HEK293 (cell line): ENCODE results near the gene FEV.

Experiments used
- CTCF ChIA-PET: fragments of 350-600 bp; formaldehyde crosslinking; extraction: SDS; loops from one replicate; lab custom pipeline; 2021; ENCODE audit warnings: antibody characterized with exemption; lab: Yijun Ruan, JAX
- POLR2A ChIA-PET: fragments of 300-600 bp; formaldehyde crosslinking; extraction: SDS; loops from one replicate; lab custom pipeline; 2020; ENCODE audit warnings: antibody characterized with exemption, inconsistent platforms; lab: Yijun Ruan, JAX
- H3K27ac ChIP-seq: fragments of 200-500 bp; sonication (Bioruptor generic); 2 replicates; pipeline ENCODE4 v1.5.1; 2014; ENCODE audit warnings: low read depth, low read length, control low read depth, inconsistent platforms; ENCODE audit errors: extremely low read depth
- H3K36me3 ChIP-seq, 2 experiments: fragments of 200-500 bp in 1 of 2; sonication (Bioruptor generic) in 1 of 2; 1 replicate in 1 of 2; 2 replicates in 1 of 2; pipeline ENCODE4 v1.5.1; 2014 to 2017; ENCODE audit warnings: inconsistent platforms in 2 of 2, low read length in 2 of 2; ENCODE audit not compliant: control insufficient read depth in 2 of 2, insufficient read depth in 1 of 2
- H3K4me1 ChIP-seq: fragments of 200-500 bp; sonication (Bioruptor generic); 2 replicates; pipeline ENCODE4 v1.5.1; 2014; ENCODE audit warnings: mild to moderate bottlenecking, low read length, inconsistent platforms; ENCODE audit not compliant: control insufficient read depth, insufficient read depth
- H3K4me3 ChIP-seq: 2 replicates; pipeline ENCODE4 v1.5.1; 2011; ENCODE audit warnings: low read depth, mild to moderate bottlenecking, control low read depth, low read length, moderate library complexity
- H3K9me3 ChIP-seq: fragments of 200-500 bp; sonication (Bioruptor generic); 2 replicates; pipeline ENCODE4 v1.5.1; 2014; ENCODE audit warnings: low read depth, low read length, inconsistent platforms; ENCODE audit not compliant: control insufficient read depth, insufficient read depth
- HOXD13 ChIP-seq: sonication (generic); formaldehyde crosslinking; IDR thresholded peaks from 2 replicates; pipeline ENCODE4 v1.8.0; 2022; ENCODE audit warnings: missing genetic modification reagents, borderline replicate concordance
- KLF10 ChIP-seq: fragments of 450-650 bp; IDR thresholded peaks from 2 replicates; pipeline ENCODE4 v1.5.1; 2018; ENCODE audit warnings: missing biosample characterization, mild to moderate bottlenecking, missing genetic modification characterization
- MEIS1 ChIP-seq: sonication (generic); formaldehyde crosslinking; IDR thresholded peaks from 2 replicates; pipeline ENCODE4 v1.8.1; 2022; ENCODE audit warnings: missing genetic modification reagents, mild to moderate bottlenecking, borderline replicate concordance
- TRIM28 ChIP-seq: IDR thresholded peaks from 2 replicates; pipeline ENCODE4 v1.6.1; 2011; ENCODE audit warnings: low read length, control low read depth, borderline replicate concordance
- ZBTB17 ChIP-seq: fragments of 450-650 bp; formaldehyde crosslinking; IDR thresholded peaks from 2 replicates; pipeline ENCODE4 v1.5.1; 2016; ENCODE audit warnings: missing biosample characterization, missing genetic modification characterization
- ZFP3 ChIP-seq: fragments of 450-650 bp; formaldehyde crosslinking; IDR thresholded peaks from 2 replicates; pipeline ENCODE4 v1.5.1; 2016; ENCODE audit warnings: low read depth, missing biosample characterization, missing genetic modification characterization
- ZNF174 ChIP-seq: fragments of 450-650 bp; formaldehyde crosslinking; IDR thresholded peaks from 2 replicates; pipeline ENCODE4 v1.5.0; 2017; ENCODE audit warnings: missing biosample characterization, mild to moderate bottlenecking, missing genetic modification characterization
- ZNF18 ChIP-seq: fragments of 450-650 bp; formaldehyde crosslinking; IDR thresholded peaks from 2 replicates; pipeline ENCODE4 v1.5.1; 2016; ENCODE audit warnings: missing biosample characterization, missing genetic modification characterization
- ZNF311 ChIP-seq: fragments of 450-650 bp; formaldehyde crosslinking; IDR thresholded peaks from 2 replicates; pipeline ENCODE4 v1.5.1; 2017; ENCODE audit warnings: missing biosample characterization, missing genetic modification characterization, borderline replicate concordance
- ZNF335 ChIP-seq: fragments of 450-650 bp; formaldehyde crosslinking; conservative IDR thresholded peaks from 2 replicates; pipeline ENCODE4 v1.5.1; 2016; ENCODE audit warnings: missing biosample characterization, missing genetic modification characterization
- ZNF366 ChIP-seq: fragments of 450-650 bp; formaldehyde crosslinking; conservative IDR thresholded peaks from 2 replicates; pipeline ENCODE4 v1.5.1; 2016; ENCODE audit warnings: missing biosample characterization, missing genetic modification characterization
- ZNF404 ChIP-seq: fragments of 450-650 bp; formaldehyde crosslinking; IDR thresholded peaks from 2 replicates; pipeline ENCODE4 v1.5.1; 2017; ENCODE audit warnings: missing biosample characterization, missing genetic modification characterization
- ZNF518A ChIP-seq: fragments of 450-650 bp; formaldehyde crosslinking; conservative IDR thresholded peaks from 2 replicates; pipeline ENCODE4 v1.5.1; 2016; ENCODE audit warnings: low read depth, missing biosample characterization, missing genetic modification characterization
- ZNF596 ChIP-seq: fragments of 450-650 bp; IDR thresholded peaks from 2 replicates; pipeline ENCODE4 v1.5.0; 2018; ENCODE audit warnings: missing biosample characterization, mild to moderate bottlenecking, missing genetic modification characterization, moderate library complexity
- ZNF707 ChIP-seq: fragments of 450-650 bp; formaldehyde crosslinking; IDR thresholded peaks from 2 replicates; pipeline ENCODE4 v1.5.1; 2016; ENCODE audit warnings: missing biosample characterization, missing genetic modification characterization
- TF ChIP-seq, protein P1 (sequence below): fragments of 450-650 bp; formaldehyde crosslinking; IDR thresholded peaks from 2 replicates; pipeline ENCODE4 v1.5.1; 2016; ENCODE audit warnings: missing biosample characterization, missing genetic modification characterization
- TF ChIP-seq, protein P2 (sequence below): IDR thresholded peaks from 2 replicates; pipeline ENCODE4 v1.6.1; 2011; ENCODE audit warnings: mild to moderate bottlenecking, low read depth, low read length, borderline replicate concordance

FEV gene

DNA sequence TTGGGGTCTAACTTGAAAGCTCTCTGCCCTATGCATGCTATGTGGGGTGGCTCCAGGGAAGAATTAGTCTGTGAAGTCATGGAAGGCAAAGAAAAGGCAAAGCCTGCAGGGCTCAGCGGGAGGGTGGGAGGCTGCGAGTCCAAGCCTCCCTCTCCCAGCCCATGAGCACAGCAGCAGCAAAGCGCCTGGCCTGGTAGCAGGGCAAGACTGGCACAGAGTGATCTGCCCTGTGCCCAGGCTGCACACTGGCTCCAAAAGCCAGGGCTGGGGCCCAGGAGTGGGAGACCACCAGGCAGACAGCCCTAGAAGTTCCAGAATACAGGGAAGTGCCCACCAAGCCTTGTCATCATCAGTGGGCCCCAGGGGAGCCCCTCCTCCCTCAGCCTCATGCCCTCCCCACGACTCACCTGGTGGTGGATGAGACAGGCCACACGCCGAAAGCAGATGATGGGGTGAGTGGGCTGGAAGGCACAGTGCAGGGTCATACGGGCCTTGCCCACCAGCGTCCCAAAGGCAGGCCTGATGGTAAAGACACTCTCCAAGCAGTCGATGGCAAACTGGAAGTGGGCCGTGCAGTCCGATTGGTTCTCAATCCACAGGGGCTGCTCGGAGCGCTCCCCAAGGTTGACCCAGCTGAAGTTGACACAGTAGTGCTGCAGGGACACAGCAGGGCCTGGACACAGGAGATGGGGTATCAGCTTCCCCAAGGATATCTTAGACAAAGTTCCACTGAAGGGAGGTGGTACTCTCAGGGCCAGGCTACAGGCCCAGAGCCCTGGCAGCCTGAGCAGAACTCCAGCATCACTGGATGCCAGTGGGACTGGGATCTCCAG, 44.2 kb upstream of the FEV start:
- TF ChIP-seq ZBTB17 (tag by site-specific recombination), result peak; percentile 43; the same call in 1 of the 2 replicates
- no peak for TF ChIP-seq ZFP3 (tag by site-specific recombination)
- TF ChIP-seq ZNF404, result no peak
- TF ChIP-seq ZNF707 (tag by site-specific recombination), result no peak
- TF ChIP-seq, protein P1, sequence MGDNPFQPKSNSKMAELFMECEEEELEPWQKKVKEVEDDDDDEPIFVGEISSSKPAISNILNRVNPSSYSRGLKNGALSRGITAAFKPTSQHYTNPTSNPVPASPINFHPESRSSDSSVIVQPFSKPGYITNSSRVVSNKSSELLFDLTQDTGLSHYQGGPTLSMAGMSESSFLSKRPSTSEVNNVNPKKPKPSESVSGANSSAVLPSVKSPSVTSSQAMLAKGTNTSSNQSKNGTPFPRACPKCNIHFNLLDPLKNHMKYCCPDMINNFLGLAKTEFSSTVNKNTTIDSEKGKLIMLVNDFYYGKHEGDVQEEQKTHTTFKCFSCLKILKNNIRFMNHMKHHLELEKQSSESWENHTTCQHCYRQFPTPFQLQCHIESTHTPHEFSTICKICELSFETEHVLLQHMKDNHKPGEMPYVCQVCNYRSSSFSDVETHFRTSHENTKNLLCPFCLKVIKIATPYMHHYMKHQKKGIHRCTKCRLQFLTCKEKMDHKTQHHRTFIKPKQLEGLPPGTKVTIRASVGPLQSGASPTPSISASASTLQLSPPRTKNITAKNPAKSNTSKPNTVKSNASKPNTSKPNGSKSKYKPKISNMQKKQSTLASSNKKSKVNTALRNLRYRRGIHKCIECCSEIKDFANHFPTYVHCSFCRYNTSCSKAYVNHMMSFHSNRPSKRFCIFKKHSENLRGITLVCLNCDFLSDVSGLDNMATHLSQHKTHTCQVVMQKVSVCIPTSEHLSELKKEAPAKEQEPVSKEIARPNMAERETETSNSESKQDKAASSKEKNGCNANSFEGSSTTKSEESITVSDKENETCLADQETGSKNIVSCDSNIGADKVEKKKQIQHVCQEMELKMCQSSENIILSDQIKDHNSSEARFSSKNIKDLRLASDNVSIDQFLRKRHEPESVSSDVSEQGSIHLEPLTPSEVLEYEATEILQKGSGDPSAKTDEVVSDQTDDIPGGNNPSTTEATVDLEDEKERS, result no peak
- no peak for TF ChIP-seq HOXD13 (CRISPR knock-in tag)
- H3K9me3 ChIP-seq, result no peaks in the 10 kb centered on the region
- no peaks in the 10 kb centered on the region for H3K36me3 ChIP-seq
- no peaks in the 10 kb centered on the region for H3K4me1 ChIP-seq
- POLR2A ChIA-PET, result interaction anchor here (1.0 kb wide), 1 partner anchor 125 kb away, joined by 5 read pairs; no protein-coding TSS in a partner anchor
- no peak overlapping the region for H3K4me3 ChIP-seq
- H3K27ac ChIP-seq, result no peak overlapping the region
- CTCF ChIA-PET, result interaction anchor here (0.6 to 4.6 kb wide), 69 partner anchors 9 to 360 kb away, joined by 3 to 119 read pairs (median 4); partner anchors contain the start of gene CFAP65

DNA sequence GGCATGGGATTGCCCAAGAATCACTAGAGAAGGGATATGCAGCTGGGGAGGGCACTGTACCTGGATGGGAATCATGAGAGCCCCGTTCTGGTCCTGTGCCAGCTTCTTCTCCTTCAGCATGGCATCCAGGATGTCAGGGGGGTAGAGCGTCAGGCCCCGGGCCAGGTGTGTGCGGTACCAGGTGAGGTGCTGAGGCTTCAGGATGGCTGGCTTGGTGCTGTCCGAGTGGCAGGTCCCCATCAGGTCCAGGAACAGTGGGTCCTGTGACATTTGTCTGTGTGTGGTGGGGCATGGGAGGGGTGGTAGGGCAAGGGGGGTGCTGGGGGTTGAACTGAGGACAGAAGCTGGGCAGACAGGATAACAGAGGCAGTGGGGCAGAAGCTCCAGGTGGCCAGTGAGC, 43.2 kb upstream of the FEV start:
- TF ChIP-seq ZNF366 (tag by site-specific recombination) (no peak), ZNF311 (no peak), ZNF335 (no peak), MEIS1 (CRISPR knock-in tag) (no peak), ZNF18 (tag by site-specific recombination) (no peak)
- H3K4me3 ChIP-seq, result no peak overlapping the region
- H3K9me3 ChIP-seq, result no peaks in the 10 kb centered on the region
- no peak overlapping the region for H3K27ac ChIP-seq
- ChIA-PET POLR2A (no interaction called here), CTCF (interaction anchor here (0.6 to 4.6 kb wide), 9 partner anchors 14 to 146 kb away, joined by 3 to 119 read pairs (median 3); no protein-coding TSS in a partner anchor)
- no peaks in the 10 kb centered on the region for H3K36me3 ChIP-seq
- no peaks in the 10 kb centered on the region for H3K4me1 ChIP-seq

GRCh38 chr2:219027511-219028055, 42.6 kb upstream of the FEV start:
- Histone ChIP-seq H3K36me3 (no peaks in the 10 kb centered on the region), H3K4me1 (no peaks in the 10 kb centered on the region), H3K4me3 (no peak overlapping the region), H3K27ac (no peak overlapping the region), H3K9me3 (no peaks in the 10 kb centered on the region)
- CTCF ChIA-PET, result interaction anchor here (0.6 to 4.6 kb wide), 9 partner anchors 16 to 147 kb away, joined by 3 to 119 read pairs (median 6); no protein-coding TSS in a partner anchor
- POLR2A ChIA-PET, result no interaction called here
- TF ChIP-seq KLF10 (tag by site-specific recombination), result no peak
- no peak for TF ChIP-seq TRIM28
- TF ChIP-seq, protein P2, sequence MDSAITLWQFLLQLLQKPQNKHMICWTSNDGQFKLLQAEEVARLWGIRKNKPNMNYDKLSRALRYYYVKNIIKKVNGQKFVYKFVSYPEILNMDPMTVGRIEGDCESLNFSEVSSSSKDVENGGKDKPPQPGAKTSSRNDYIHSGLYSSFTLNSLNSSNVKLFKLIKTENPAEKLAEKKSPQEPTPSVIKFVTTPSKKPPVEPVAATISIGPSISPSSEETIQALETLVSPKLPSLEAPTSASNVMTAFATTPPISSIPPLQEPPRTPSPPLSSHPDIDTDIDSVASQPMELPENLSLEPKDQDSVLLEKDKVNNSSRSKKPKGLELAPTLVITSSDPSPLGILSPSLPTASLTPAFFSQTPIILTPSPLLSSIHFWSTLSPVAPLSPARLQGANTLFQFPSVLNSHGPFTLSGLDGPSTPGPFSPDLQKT, result no peak
- no peak for TF ChIP-seq ZBTB17 (tag by site-specific recombination)
- no peak for TF ChIP-seq ZNF518A
- no peak for TF ChIP-seq ZNF596
- no peak for TF ChIP-seq ZNF174 (tag by site-specific recombination)
